HepG2 (cell line): Measurements from ENCODE around the gene PIEZO2. TPM values are rescaled to one million over a fixed set of nuclear protein-coding genes. Genes with fewer than 3 reads are reported as not detected.

Experiments
- ARID4A ChIP-seq: sonication (generic); formaldehyde crosslinking; IDR thresholded peaks from 2 replicates; pipeline ENCODE4 v1.5.0; 2020; ENCODE audit warnings: mild to moderate bottlenecking, missing genetic modification reagents, borderline replicate concordance
- CCDC6 ChIP-seq: sonication (generic); formaldehyde crosslinking; IDR thresholded peaks from 2 replicates; pipeline ENCODE4 v1.8.1; 2022; ENCODE audit warnings: mild to moderate bottlenecking, missing genetic modification reagents, moderate library complexity
- FUBP1 ChIP-seq: sonication (generic); formaldehyde crosslinking; IDR thresholded peaks from 2 replicates; pipeline ENCODE4 v1.5.1; 2020; ENCODE audit warnings: missing genetic modification reagents, mild to moderate bottlenecking, borderline replicate concordance
- MXI1 ChIP-seq: IDR thresholded peaks from 3 replicates; pipeline ENCODE4 v1.6.1; 2012; ENCODE audit warnings: low read depth, low read length, inconsistent platforms, borderline replicate concordance
- SPEN ChIP-seq: sonication (generic); formaldehyde crosslinking; IDR thresholded peaks from 2 replicates; pipeline ENCODE4 v1.5.1; 2020; ENCODE audit warnings: low read depth, mild to moderate bottlenecking, missing genetic modification reagents
- ZNF207 ChIP-seq: fragments of 450-650 bp; IDR thresholded peaks from 2 replicates; pipeline ENCODE4 v1.6.1; 2016; ENCODE audit warnings: antibody characterized with exemption, borderline replicate concordance
- ZNF260 ChIP-seq: sonication (generic); formaldehyde crosslinking; IDR thresholded peaks from 2 replicates; pipeline ENCODE4 v1.4.0; 2020; ENCODE audit warnings: missing genetic modification reagents, low read depth, mild to moderate bottlenecking, borderline replicate concordance
- ZNF501 ChIP-seq: sonication (generic); formaldehyde crosslinking; IDR thresholded peaks from 2 replicates; pipeline ENCODE4 v1.5.1; 2020; ENCODE audit warnings: mild to moderate bottlenecking, moderate library complexity, missing genetic modification reagents
- ZNF556 ChIP-seq: sonication (generic); formaldehyde crosslinking; IDR thresholded peaks from 2 replicates; pipeline ENCODE4 v1.4.0; 2020; ENCODE audit warnings: mild to moderate bottlenecking, missing genetic modification reagents, borderline replicate concordance
- ZNF782 ChIP-seq: sonication (generic); formaldehyde crosslinking; IDR thresholded peaks from 2 replicates; pipeline ENCODE4 v1.4.0; 2020; ENCODE audit warnings: missing genetic modification reagents, mild to moderate bottlenecking, borderline replicate concordance
- ZNF788 ChIP-seq: sonication (generic); formaldehyde crosslinking; IDR thresholded peaks from 2 replicates; pipeline ENCODE4 v1.5.0; 2020; ENCODE audit warnings: mild to moderate bottlenecking, missing genetic modification reagents, borderline replicate concordance
- ZUFSP ChIP-seq: sonication (generic); formaldehyde crosslinking; IDR thresholded peaks from 2 replicates; pipeline ENCODE4 v1.9.0; 2021; ENCODE audit warnings: missing genetic modification reagents, mild to moderate bottlenecking, borderline replicate concordance
- polyA plus RNA-seq, 8 experiments: library from polyadenylated mRNA; depleted of rRNA in 3 of 8; stranded (reverse) in 7 of 8; unstranded in 1 of 8; fragments of >200 nt; fragmentation: Illumina TruSeq in 4 of 8; extraction: Trizol in 4 of 8; gene quantifications; 2 replicates each; pipeline versions ENCODE4 v1.2.1 to v1.2.3, GENCODE V29; 2011 to 2016; ENCODE audit warnings: low read depth in 4 of 8, missing spikeins in 1 of 8, mixed read lengths in 1 of 8; ENCODE audit not compliant: insufficient read depth in 1 of 8
- total RNA-seq, 5 experiments: library from RNA; depleted of rRNA; stranded (reverse); fragments of >200 nt; fragmentation: Illumina TruSeq; extraction: Trizol; gene quantifications; 2 replicates each; pipeline ENCODE4 v1.2.3, GENCODE V29; 2016; ENCODE audit warnings: low read depth in 1 of 5
- TF ChIP-seq, protein P1 (sequence below): sonication (generic); formaldehyde crosslinking; IDR thresholded peaks from 2 replicates; pipeline ENCODE4 v1.8.0; 2022; ENCODE audit warnings: mild to moderate bottlenecking, missing genetic modification reagents, moderate library complexity
- TF ChIP-seq, protein P2 (sequence below): sonication (generic); formaldehyde crosslinking; IDR thresholded peaks from 2 replicates; pipeline ENCODE4 v1.4.0; 2020; ENCODE audit warnings: mild to moderate bottlenecking, missing genetic modification reagents

Gene PIEZO2
- total and polyA plus RNA-seq, 2 of the 13 experiments (the other 11 are each of a cell fraction or from before 2014, with no cell fraction given), result 15.2 to 27.2 TPM

- TF ChIP-seq ZNF788 (CRISPR knock-in tag) (peak; percentile 24; the same call in 1 of the 2 replicates), SPEN (CRISPR knock-in tag) (0 out of 2 replicates have a peak, but pooled peaks have one; percentile 6), ZNF501 (CRISPR knock-in tag) (0 out of 2 replicates have a peak, but pooled peaks have one; percentile 3), MXI1 (no peak), ZNF782 (no peak), CCDC6 (CRISPR knock-in tag) (peak; percentile 68; the same call in 1 of the 2 replicates), ZNF556 (CRISPR knock-in tag) (no peak), ZNF207 (no peak), ZUFSP (CRISPR knock-in tag) (no peak), ZNF260 (CRISPR knock-in tag) (no peak), ARID4A (CRISPR knock-in tag) (0 out of 2 replicates have a peak, but pooled peaks have one; percentile 53), FUBP1 (CRISPR knock-in tag) (no peak)
- TF ChIP-seq, protein P1, sequence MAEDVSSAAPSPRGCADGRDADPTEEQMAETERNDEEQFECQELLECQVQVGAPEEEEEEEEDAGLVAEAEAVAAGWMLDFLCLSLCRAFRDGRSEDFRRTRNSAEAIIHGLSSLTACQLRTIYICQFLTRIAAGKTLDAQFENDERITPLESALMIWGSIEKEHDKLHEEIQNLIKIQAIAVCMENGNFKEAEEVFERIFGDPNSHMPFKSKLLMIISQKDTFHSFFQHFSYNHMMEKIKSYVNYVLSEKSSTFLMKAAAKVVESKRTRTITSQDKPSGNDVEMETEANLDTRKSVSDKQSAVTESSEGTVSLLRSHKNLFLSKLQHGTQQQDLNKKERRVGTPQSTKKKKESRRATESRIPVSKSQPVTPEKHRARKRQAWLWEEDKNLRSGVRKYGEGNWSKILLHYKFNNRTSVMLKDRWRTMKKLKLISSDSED, result no peak
- TF ChIP-seq, protein P2, sequence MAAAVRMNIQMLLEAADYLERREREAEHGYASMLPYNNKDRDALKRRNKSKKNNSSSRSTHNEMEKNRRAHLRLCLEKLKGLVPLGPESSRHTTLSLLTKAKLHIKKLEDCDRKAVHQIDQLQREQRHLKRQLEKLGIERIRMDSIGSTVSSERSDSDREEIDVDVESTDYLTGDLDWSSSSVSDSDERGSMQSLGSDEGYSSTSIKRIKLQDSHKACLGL (CRISPR knock-in tag), result peak; percentile 49; the same call in 1 of the 2 replicates
Observed at GRCh38 chr18:11148680-11149440, 509 bp downstream of the PIEZO2 start (continued).
